GM20000 (cell line): ENCODE measurements around the gene FCRL5.

ENCODE experiments used
- DNase-seq: peaks from one replicate; pipeline ENCODE4 v3.0.0; 2012; ENCODE audit warnings: low spot score
- CTCF ChIP-seq: IDR thresholded peaks from 2 replicates; pipeline ENCODE4 v1.5.1; 2012; ENCODE audit warnings: mild to moderate bottlenecking, control low read depth; ENCODE audit errors: extremely low read depth, missing control alignments

Gene FCRL5

DNA sequence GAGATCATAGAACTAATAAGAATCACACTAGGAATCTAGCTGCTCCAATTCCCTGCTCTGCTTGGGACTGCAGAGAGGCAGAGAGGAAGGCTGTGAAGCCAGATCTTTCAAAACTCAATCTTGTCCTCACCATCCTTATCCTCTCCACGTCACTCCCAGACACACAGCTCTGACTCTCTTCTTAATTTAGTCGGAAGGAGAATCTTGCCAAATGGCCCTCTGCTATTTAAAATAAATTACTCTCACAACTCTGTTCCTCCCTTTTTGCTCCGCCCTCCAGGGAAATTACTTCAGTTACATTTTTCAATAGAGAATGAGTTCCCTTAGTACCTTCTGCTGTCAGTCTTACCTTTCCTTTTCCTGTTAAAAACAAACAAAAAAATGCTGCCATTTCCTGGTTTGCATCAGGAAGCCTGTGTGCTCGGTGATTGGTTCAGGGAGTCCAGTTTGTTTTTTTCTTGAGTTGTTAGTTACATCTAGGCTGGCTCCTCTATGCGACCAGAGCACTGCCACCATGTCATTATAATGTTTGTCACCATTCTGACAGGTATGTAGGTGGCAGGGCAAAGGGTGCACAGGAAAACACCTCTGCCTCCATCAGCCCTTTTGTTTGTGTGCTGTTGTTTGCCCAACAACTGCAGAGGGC lies 80.1 kb downstream of the FCRL5 start:
- DNase-seq, result no peak
- TF ChIP-seq CTCF, result no peak

DNA sequence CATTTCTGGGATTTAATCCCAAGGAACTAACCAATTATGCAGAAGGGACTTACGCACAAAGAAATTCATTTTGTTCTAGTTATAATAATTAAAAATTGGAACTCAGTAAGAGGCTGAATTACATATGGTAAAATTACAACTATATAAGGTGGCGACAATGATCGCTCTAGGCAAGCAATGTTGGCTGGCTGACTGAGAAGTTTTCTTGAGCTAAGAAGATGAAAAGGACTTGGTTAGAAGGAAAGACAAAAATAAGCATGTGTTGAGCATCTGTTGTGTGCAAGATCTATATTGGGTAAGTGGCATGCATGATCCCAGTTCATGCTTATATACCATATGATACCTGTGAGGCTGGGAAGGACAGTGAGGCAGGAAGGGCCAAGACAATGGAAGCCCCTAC lies 80.8 kb downstream of the FCRL5 start:
- no peak for TF ChIP-seq CTCF
- DNase-seq, result no peak

- DNase-seq, result no peak
These were observed 82.3 kb downstream of the FCRL5 start for GRCh38 chr1:157469752-157470675.

GRCh38 chr1:157469300-157469699 lies 83.0 kb downstream of the FCRL5 start:
- DNase-seq, result no peak
- TF ChIP-seq CTCF, result no peak

More at GRCh38 chr1:157469752-157470675, 82.3 kb downstream of the FCRL5 start:
- no peak for TF ChIP-seq CTCF

DNA sequence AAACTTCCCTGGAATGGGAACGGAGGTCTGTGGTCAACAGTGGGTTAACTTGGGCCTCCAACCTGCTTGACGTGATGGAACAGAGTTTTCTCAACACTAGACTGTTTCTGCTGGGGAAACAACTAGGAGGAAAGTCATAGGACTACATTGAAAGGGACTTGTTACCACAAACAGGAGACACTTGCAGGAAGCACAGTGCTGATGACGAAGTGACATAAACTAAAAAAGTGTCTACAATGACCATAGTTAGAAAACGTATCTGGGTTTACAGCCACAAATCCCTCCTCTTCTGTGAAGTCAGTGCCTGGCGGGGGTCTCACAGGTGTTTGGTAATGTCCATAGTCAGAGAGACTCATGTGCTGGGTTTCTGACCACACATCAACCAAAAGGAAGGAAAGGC lies 86.3 kb downstream of the FCRL5 start:
- DNase-seq, result no peak
- no peak for TF ChIP-seq CTCF
